HG02970 (cell line): ENCODE results near the gene KLF15.

Experiments
- ATAC-seq: cut with Tn5 transposase; IDR thresholded peaks from one replicate; pipeline ENCODE4 v1.9.1; 2021; ENCODE audit warnings: mild to moderate bottlenecking, moderate library complexity, moderate number of reproducible peaks; ENCODE audit not compliant: unreplicated experiment, low FRiP score

KLF15 gene

GRCh38 chr3:126357295-126358037, at the start of gene KLF15:
TSS of gene KLF15 (minus strand) at chr3:126357408. CDS start at chr3:126352922, 4,486 bp downstream.
- ATAC-seq, result peak; percentile 77

- ATAC-seq, result no peak
Observed at GRCh38 chr3:126406389-126407296, 49.4 kb upstream of the KLF15 start.

- ATAC-seq, result no peak
Observed at GRCh38 chr3:126402666-126403302, 45.6 kb upstream of the KLF15 start.

- ATAC-seq, result no peak
Observed at GRCh38 chr3:126402178-126402577, 45.0 kb upstream of the KLF15 start.

- no peak for ATAC-seq
Observed at GRCh38 chr3:126401611-126402160, 44.5 kb upstream of the KLF15 start.

GRCh38 chr3:126399756-126400155, 42.5 kb upstream of the KLF15 start:
- ATAC-seq, result no peak

- ATAC-seq, result no peak
Observed at GRCh38 chr3:126399351-126399735, 42.1 kb upstream of the KLF15 start.

- no peak for ATAC-seq
Observed at GRCh38 chr3:126398423-126399350, 41.5 kb upstream of the KLF15 start.

GRCh38 chr3:126397610-126398422, 40.6 kb upstream of the KLF15 start:
- no peak for ATAC-seq

- no peak for ATAC-seq
Observed at GRCh38 chr3:126396536-126396935, 39.3 kb upstream of the KLF15 start.

- no peak for ATAC-seq
Observed at GRCh38 chr3:126395846-126396513, 38.8 kb upstream of the KLF15 start.

GRCh38 chr3:126394977-126395321, 37.7 kb upstream of the KLF15 start:
- no peak for ATAC-seq

- ATAC-seq, result no peak
Observed at GRCh38 chr3:126394179-126394976, 37.2 kb upstream of the KLF15 start, which contains the start of gene CFAP100. TSS of gene CFAP100 (plus strand) at chr3:126394909. CDS start at chr3:126396001, 1,092 bp downstream.

- no peak for ATAC-seq
Observed at GRCh38 chr3:126393563-126393962, 36.4 kb upstream of the KLF15 start.

- no peak for ATAC-seq
Observed at GRCh38 chr3:126392246-126392645, 35.0 kb upstream of the KLF15 start.

GRCh38 chr3:126391631-126392030, 34.4 kb upstream of the KLF15 start:
- ATAC-seq, result no peak

- no peak for ATAC-seq
Observed at GRCh38 chr3:126390751-126391150, 33.5 kb upstream of the KLF15 start.

GRCh38 chr3:126390201-126390600, 33.0 kb upstream of the KLF15 start:
- no peak for ATAC-seq
